HEK293 (cell line): Measurements from ENCODE around the gene MTCL3.
A peak's percentile ranks its signal among the peaks of the same experiment; 100 is the strongest.

Source experiments
- CTCF ChIA-PET: fragments of 350-600 bp; formaldehyde crosslinking; extraction: SDS; loops from one replicate; lab custom pipeline; 2021; ENCODE audit warnings: antibody characterized with exemption; lab: Yijun Ruan, JAX
- POLR2A ChIA-PET: fragments of 300-600 bp; formaldehyde crosslinking; extraction: SDS; loops from one replicate; lab custom pipeline; 2020; ENCODE audit warnings: antibody characterized with exemption, inconsistent platforms; lab: Yijun Ruan, JAX
- H3K27ac ChIP-seq: fragments of 200-500 bp; sonication (Bioruptor generic); 2 replicates; pipeline ENCODE4 v1.5.1; 2014; ENCODE audit warnings: low read depth, low read length, control low read depth, inconsistent platforms; ENCODE audit errors: extremely low read depth
- H3K36me3 ChIP-seq, 2 experiments: fragments of 200-500 bp in 1 of 2; sonication (Bioruptor generic) in 1 of 2; 1 replicate in 1 of 2; 2 replicates in 1 of 2; pipeline ENCODE4 v1.5.1; 2014 to 2017; ENCODE audit warnings: inconsistent platforms in 2 of 2, low read length in 2 of 2; ENCODE audit not compliant: control insufficient read depth in 2 of 2, insufficient read depth in 1 of 2
- H3K4me1 ChIP-seq: fragments of 200-500 bp; sonication (Bioruptor generic); 2 replicates; pipeline ENCODE4 v1.5.1; 2014; ENCODE audit warnings: mild to moderate bottlenecking, low read length, inconsistent platforms; ENCODE audit not compliant: control insufficient read depth, insufficient read depth
- H3K4me3 ChIP-seq: 2 replicates; pipeline ENCODE4 v1.5.1; 2011; ENCODE audit warnings: low read depth, mild to moderate bottlenecking, control low read depth, low read length, moderate library complexity
- H3K9me3 ChIP-seq: fragments of 200-500 bp; sonication (Bioruptor generic); 2 replicates; pipeline ENCODE4 v1.5.1; 2014; ENCODE audit warnings: low read depth, low read length, inconsistent platforms; ENCODE audit not compliant: control insufficient read depth, insufficient read depth
- EGR2 ChIP-seq: fragments of 450-650 bp; formaldehyde crosslinking; IDR thresholded peaks from 2 replicates; pipeline ENCODE4 v1.5.1; 2016; ENCODE audit warnings: low read depth, missing biosample characterization, missing genetic modification characterization
- GFI1B ChIP-seq: fragments of 450-650 bp; formaldehyde crosslinking; IDR thresholded peaks from 2 replicates; pipeline ENCODE4 v1.5.1; 2016; ENCODE audit warnings: missing biosample characterization, missing genetic modification characterization
- IKZF3 ChIP-seq: fragments of 450-650 bp; IDR thresholded peaks from 2 replicates; pipeline ENCODE4 v1.5.0; 2018; ENCODE audit warnings: missing biosample characterization, mild to moderate bottlenecking, missing genetic modification characterization, moderate library complexity
- SETDB1 ChIP-seq: IDR thresholded peaks from one replicate; pipeline ENCODE4 v1.6.1; 2017; ENCODE audit warnings: mild to moderate bottlenecking, low read length, moderate library complexity, mixed read lengths; ENCODE audit not compliant: insufficient read length
- SP7 ChIP-seq: fragments of 450-650 bp; formaldehyde crosslinking; IDR thresholded peaks from 2 replicates; pipeline ENCODE4 v1.5.1; 2016; ENCODE audit warnings: missing biosample characterization, missing genetic modification characterization
- YY1 ChIP-seq: fragments of 450-650 bp; formaldehyde crosslinking; IDR thresholded peaks from 2 replicates; pipeline ENCODE4 v1.5.1; 2018; ENCODE audit warnings: missing biosample characterization, missing genetic modification characterization
- ZBTB17 ChIP-seq: fragments of 450-650 bp; formaldehyde crosslinking; IDR thresholded peaks from 2 replicates; pipeline ENCODE4 v1.5.1; 2016; ENCODE audit warnings: missing biosample characterization, missing genetic modification characterization
- ZBTB20 ChIP-seq: fragments of 450-650 bp; formaldehyde crosslinking; IDR thresholded peaks from 2 replicates; pipeline ENCODE4 v1.5.1; 2016; ENCODE audit warnings: missing biosample characterization, missing genetic modification characterization
- ZEB2 ChIP-seq: fragments of 450-650 bp; formaldehyde crosslinking; IDR thresholded peaks from 2 replicates; pipeline ENCODE4 v1.5.1; 2016; ENCODE audit warnings: missing biosample characterization, missing genetic modification characterization
- ZNF112 ChIP-seq: fragments of 450-650 bp; formaldehyde crosslinking; IDR thresholded peaks from 2 replicates; pipeline ENCODE4 v1.5.0; 2017; ENCODE audit warnings: missing biosample characterization, missing genetic modification characterization
- ZNF2 ChIP-seq: fragments of 450-650 bp; formaldehyde crosslinking; IDR thresholded peaks from 2 replicates; pipeline ENCODE4 v1.5.1; 2016; ENCODE audit warnings: missing biosample characterization, missing genetic modification characterization
- ZNF292 ChIP-seq: fragments of 450-650 bp; formaldehyde crosslinking; IDR thresholded peaks from 2 replicates; pipeline ENCODE4 v1.5.1; 2016; ENCODE audit warnings: low read depth, missing biosample characterization, missing genetic modification characterization, borderline replicate concordance
- ZNF335 ChIP-seq: fragments of 450-650 bp; formaldehyde crosslinking; conservative IDR thresholded peaks from 2 replicates; pipeline ENCODE4 v1.5.1; 2016; ENCODE audit warnings: missing biosample characterization, missing genetic modification characterization
- ZNF341 ChIP-seq: fragments of 450-650 bp; formaldehyde crosslinking; IDR thresholded peaks from 2 replicates; pipeline ENCODE4; 2016; ENCODE audit warnings: low read depth, missing biosample characterization, missing genetic modification characterization
- ZNF366 ChIP-seq: fragments of 450-650 bp; formaldehyde crosslinking; conservative IDR thresholded peaks from 2 replicates; pipeline ENCODE4 v1.5.1; 2016; ENCODE audit warnings: missing biosample characterization, missing genetic modification characterization
- ZNF416 ChIP-seq: fragments of 450-650 bp; formaldehyde crosslinking; IDR thresholded peaks from 2 replicates; pipeline ENCODE4 v1.5.1; 2016; ENCODE audit warnings: missing biosample characterization, missing genetic modification characterization
- ZNF513 ChIP-seq: fragments of 450-650 bp; IDR thresholded peaks from 2 replicates; pipeline ENCODE4 v1.5.1; 2018; ENCODE audit warnings: missing biosample characterization, missing genetic modification characterization
- ZNF621 ChIP-seq: fragments of 450-650 bp; formaldehyde crosslinking; IDR thresholded peaks from 2 replicates; pipeline ENCODE4 v1.5.1; 2017; ENCODE audit warnings: missing biosample characterization, missing genetic modification characterization
- ZNF624 ChIP-seq: fragments of 450-650 bp; formaldehyde crosslinking; IDR thresholded peaks from 2 replicates; pipeline ENCODE4 v1.5.1; 2017; ENCODE audit warnings: missing biosample characterization, missing genetic modification characterization
- ZNF639 ChIP-seq: fragments of 450-650 bp; formaldehyde crosslinking; IDR thresholded peaks from 2 replicates; pipeline ENCODE4 v1.5.1; 2016; ENCODE audit warnings: missing biosample characterization, missing genetic modification characterization
- ZNF654 ChIP-seq: fragments of 450-650 bp; formaldehyde crosslinking; IDR thresholded peaks from 2 replicates; pipeline ENCODE4 v1.5.1; 2016; ENCODE audit warnings: low read depth, missing biosample characterization, missing genetic modification characterization
- ZNF664 ChIP-seq: fragments of 450-650 bp; formaldehyde crosslinking; IDR thresholded peaks from 2 replicates; pipeline ENCODE4 v1.5.1; 2016; ENCODE audit warnings: missing biosample characterization, missing genetic modification characterization
- ZNF692 ChIP-seq: fragments of 450-650 bp; formaldehyde crosslinking; IDR thresholded peaks from 2 replicates; pipeline ENCODE4 v1.5.1; 2016; ENCODE audit warnings: missing biosample characterization, missing genetic modification characterization
- TF ChIP-seq, protein P1 (sequence below): fragments of 450-650 bp; formaldehyde crosslinking; IDR thresholded peaks from 2 replicates; pipeline ENCODE4 v1.5.1; 2016; ENCODE audit warnings: missing biosample characterization, missing genetic modification characterization
- TF ChIP-seq, protein P2 (sequence below): fragments of 450-650 bp; formaldehyde crosslinking; IDR thresholded peaks from 2 replicates; pipeline ENCODE4 v1.5.1; 2016; ENCODE audit warnings: missing biosample characterization, missing genetic modification characterization

The MTCL3 gene

GRCh38 chr6:127518191-127518709 lies 885 bp downstream of the MTCL3 start:
- Histone ChIP-seq H3K9me3 (no peaks in the 10 kb centered on the region), H3K4me3 (peak overlapping the region; percentile 43), H3K36me3 (no peaks in the 10 kb centered on the region), H3K27ac (no peak overlapping the region), H3K4me1 (peaks cover 3% of the 10 kb centered on the region; the same call in 1 of the 2 replicates)
- POLR2A ChIA-PET, result no interaction called here
- TF ChIP-seq GFI1B (tag by site-specific recombination) (no peak), ZNF639 (0 out of 2 replicates have a peak, but pooled peaks have one; percentile 15), ZEB2 (tag by site-specific recombination) (0 out of 2 replicates have a peak, but pooled peaks have one; percentile 8), ZNF416 (tag by site-specific recombination) (no peak), ZBTB20 (peak; percentile 36; the same call in 1 of the 2 replicates)
- CTCF ChIA-PET, result interaction anchor here (0.6 to 4.3 kb wide), 5 partner anchors 10 to 35 kb away, joined by 3 to 54 read pairs (median 3); no protein-coding TSS in a partner anchor

DNA sequence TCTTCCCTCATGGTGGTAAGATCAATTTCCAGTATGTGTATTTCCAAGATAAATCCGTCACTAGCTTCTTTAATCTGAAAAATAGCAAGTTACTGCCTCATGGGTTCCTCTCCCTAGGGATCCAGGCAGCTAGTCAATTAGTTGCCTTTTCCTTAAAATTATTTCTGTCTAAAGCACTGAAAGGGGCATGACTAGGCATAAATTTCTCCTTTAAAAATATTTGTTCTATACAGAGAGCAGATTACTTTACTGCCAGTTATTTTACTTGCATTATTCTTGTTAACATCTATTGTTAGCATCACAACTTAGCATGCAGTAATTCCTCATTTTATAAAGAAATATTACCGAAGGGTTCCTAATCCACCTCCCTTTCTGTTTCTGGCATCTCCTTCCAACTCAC lies 1.4 kb downstream of the MTCL3 start:
- no peak for TF ChIP-seq ZNF621 (tag by site-specific recombination)
- TF ChIP-seq ZNF624 (tag by site-specific recombination), result no peak
- TF ChIP-seq ZNF112 (tag by site-specific recombination), result no peak
- no peak for TF ChIP-seq ZBTB17
- TF ChIP-seq ZNF292 (tag by site-specific recombination), result no peak
- TF ChIP-seq ZEB2 (tag by site-specific recombination), result no peak

DNA sequence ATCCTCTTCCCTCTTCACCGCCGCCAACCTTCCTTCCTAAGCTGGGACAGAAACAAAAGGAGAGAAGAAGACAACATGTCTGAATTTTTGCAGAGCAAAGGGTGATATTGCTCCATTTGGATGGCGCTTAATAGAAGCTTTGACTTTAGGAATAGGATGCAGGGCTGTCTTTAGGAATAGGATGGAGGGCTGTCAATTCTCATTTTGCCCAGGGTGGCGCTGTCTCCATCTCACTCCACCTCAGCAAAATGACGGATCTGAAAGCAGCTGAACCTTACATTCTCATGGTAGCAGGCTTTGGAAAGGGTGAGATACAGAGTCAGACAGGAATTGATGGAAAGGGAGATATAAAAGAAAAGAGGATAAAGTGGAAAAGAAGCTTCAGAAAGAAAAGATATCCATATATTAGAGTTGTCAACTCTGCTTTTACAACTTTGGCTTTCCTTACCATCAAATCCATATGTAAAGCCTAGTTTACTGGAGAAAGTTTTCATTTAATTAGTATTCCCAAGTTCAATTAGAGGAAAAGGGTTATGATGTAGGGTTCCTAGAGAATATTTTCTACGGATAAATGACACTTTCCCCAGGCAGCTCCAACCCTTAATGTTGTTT lies 2.4 kb downstream of the MTCL3 start:
- ChIA-PET CTCF (interaction anchor here (0.6 to 4.3 kb wide), 62 partner anchors 11 to 1995 kb away, joined by 3 to 54 read pairs (median 4); partner anchors contain the start of genes KIAA0408 and RNF146), POLR2A (interaction anchor here (1.3 to 2.5 kb wide), 3 partner anchors 18 to 41 kb away, joined by 4 to 9 read pairs (median 4); no protein-coding TSS in a partner anchor)
- Histone ChIP-seq H3K4me1 (peaks cover 3% of the 10 kb centered on the region; the same call in 1 of the 2 replicates), H3K4me3 (peak overlapping the region; percentile 78), H3K27ac (no peak overlapping the region; the same call in 1 of the 2 replicates), H3K9me3 (no peaks in the 10 kb centered on the region), H3K36me3 (no peaks in the 10 kb centered on the region)
- TF ChIP-seq, protein P1, sequence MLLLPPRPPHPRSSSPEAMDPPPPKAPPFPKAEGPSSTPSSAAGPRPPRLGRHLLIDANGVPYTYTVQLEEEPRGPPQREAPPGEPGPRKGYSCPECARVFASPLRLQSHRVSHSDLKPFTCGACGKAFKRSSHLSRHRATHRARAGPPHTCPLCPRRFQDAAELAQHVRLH, result peak; percentile 13; the same call in 1 of the 2 replicates
- TF ChIP-seq ZNF335 (tag by site-specific recombination), result 0 out of 2 replicates have a peak, but pooled peaks have one; percentile 14
- TF ChIP-seq YY1, result peak; percentile 64; the same call in 1 of the 2 replicates
- TF ChIP-seq ZNF664 (tag by site-specific recombination), result peak; percentile 64; the same call in 1 of the 2 replicates
- peak; percentile 22; the same call in 1 of the 2 replicates for TF ChIP-seq ZNF341 (tag by site-specific recombination)
- TF ChIP-seq, protein P2, sequence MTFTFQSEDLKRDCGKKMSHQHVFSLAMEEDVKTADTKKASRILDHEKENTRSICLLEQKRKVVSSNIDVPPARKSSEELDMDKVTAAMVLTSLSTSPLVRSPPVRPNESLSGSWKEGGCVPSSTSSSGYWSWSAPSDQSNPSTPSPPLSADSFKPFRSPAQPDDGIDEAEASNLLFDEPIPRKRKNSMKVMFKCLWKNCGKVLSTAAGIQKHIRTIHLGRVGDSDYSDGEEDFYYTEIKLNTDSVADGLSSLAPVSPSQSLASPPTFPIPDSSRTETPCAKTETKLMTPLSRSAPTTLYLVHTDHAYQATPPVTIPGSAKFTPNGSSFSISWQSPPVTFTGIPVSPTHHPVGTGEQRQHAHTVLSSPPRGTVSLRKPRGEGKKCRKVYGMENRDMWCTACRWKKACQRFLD, result no peak
- TF ChIP-seq EGR2 (tag by site-specific recombination), result no peak
- peak; percentile 68; the same call in 1 of the 2 replicates for TF ChIP-seq ZNF2 (tag by site-specific recombination)
- TF ChIP-seq ZNF513 (tag by site-specific recombination), result peak; percentile 63
- TF ChIP-seq SETDB1, result peak; percentile 10
- TF ChIP-seq ZNF654 (tag by site-specific recombination), result no peak
- peak; percentile 63; the same call in 1 of the 2 replicates for TF ChIP-seq ZBTB17
- TF ChIP-seq IKZF3, result peak; percentile 38; the same call in 1 of the 2 replicates
- peak; percentile 75 for TF ChIP-seq ZNF366
- no peak for TF ChIP-seq ZNF692 (tag by site-specific recombination)
- peak; percentile 11; the same call in 1 of the 2 replicates for TF ChIP-seq SP7 (tag by site-specific recombination)

More for the DNA sequence above, 1.4 kb downstream of the MTCL3 start:
- POLR2A ChIA-PET, result no interaction called here
- H3K36me3 ChIP-seq, result no peaks in the 10 kb centered on the region
- peaks cover 3% of the 10 kb centered on the region; the same call in 1 of the 2 replicates for H3K4me1 ChIP-seq
- no peak overlapping the region for H3K27ac ChIP-seq
- H3K9me3 ChIP-seq, result no peaks in the 10 kb centered on the region
- H3K4me3 ChIP-seq, result no peak overlapping the region
- CTCF ChIA-PET, result interaction anchor here (0.6 to 4.3 kb wide), 10 partner anchors 11 to 1994 kb away, joined by 3 to 54 read pairs (median 18); no protein-coding TSS in a partner anchor
